ENCODE results near the gene DACH1.

GRCh38 chr13:71831716-71832115 lies 35.3 kb downstream of the DACH1 start:
- TF ChIP-seq CTCF (IDR thresholded peaks at IDR 0.05; ENCODE audit: insufficient read depth, low read depth, low read length) (no peak), EZH2 (IDR thresholded peaks at IDR 0.05; ENCODE audit: insufficient read depth, low read length) (no peak)
